SK-N-SH (cell line): ENCODE measurements around the gene MYH10. TPM values are rescaled to one million over a fixed set of nuclear protein-coding genes. Genes with fewer than 3 reads are reported as not detected.

Experiments
- CTCF ChIA-PET: fragments of 300-600, 350-600 bp; formaldehyde crosslinking; extraction: SDS; loops from one replicate; lab custom pipeline; 2021; lab: Yijun Ruan, JAX
- POLR2A ChIA-PET: fragments of 350-600 bp; sonication (Branson Sonifier 250); formaldehyde crosslinking; extraction: SDS; loops from one replicate; lab custom pipeline; 2020; ENCODE audit warnings: antibody characterized with exemption, inconsistent platforms; lab: Yijun Ruan, JAX
- DNase-seq: peaks from one replicate; pipeline ENCODE4 v3.0.0; 2012
- H2AFZ ChIP-seq: fragments of 200-600 bp; sonication (generic); 2 replicates; pipeline ENCODE4 v1.8.1; 2016; ENCODE audit warnings: antibody characterized with exemption, mild to moderate bottlenecking, low read depth
- H3F3A ChIP-seq: fragments of 200-600 bp; sonication (generic); replicated peaks from 2 replicates; pipeline ENCODE3; 2016; ENCODE audit warnings: antibody characterized with exemption, mild to moderate bottlenecking; ENCODE audit not compliant: insufficient read depth
- H3K27ac ChIP-seq, 2 experiments: fragments of 200-500 bp in 1 of 2; fragments of 200-600 bp in 1 of 2; sonication (Bioruptor generic) in 1 of 2; sonication (generic), shearing (Covaris generic) in 1 of 2; 2 replicates each; pipeline versions ENCODE4 v1.5.1 to v1.6.1; 2014 to 2016; ENCODE audit warnings: low read depth in 2 of 2, inconsistent platforms in 1 of 2, low read length in 1 of 2, mild to moderate bottlenecking in 1 of 2, mixed read lengths in 1 of 2
- H3K27me3 ChIP-seq: fragments of 200-600 bp; sonication (generic), shearing (Covaris generic); 2 replicates; pipeline ENCODE4 v1.6.1; 2016; ENCODE audit warnings: mixed run types; ENCODE audit not compliant: insufficient read depth
- H3K36me3 ChIP-seq, 2 experiments: fragments of 200-500 bp in 1 of 2; fragments of 200-600 bp in 1 of 2; sonication (Bioruptor generic) in 1 of 2; sonication (generic) in 1 of 2; replicated peaks in 1 of 2; 2 replicates each; pipeline versions ENCODE3 to v1.5.1; 2014 to 2016; ENCODE audit warnings: low read length in 1 of 2, mild to moderate bottlenecking in 1 of 2; ENCODE audit not compliant: insufficient read depth in 2 of 2, control insufficient read depth in 1 of 2
- H3K4me1 ChIP-seq, 2 experiments: fragments of 200-500 bp in 1 of 2; fragments of 200-600 bp in 1 of 2; sonication (Bioruptor generic) in 1 of 2; sonication (generic), shearing (Covaris generic) in 1 of 2; 2 replicates each; pipeline versions ENCODE4 v1.5.1 to v1.6.1; 2014 to 2016; ENCODE audit warnings: low read depth in 1 of 2, low read length in 1 of 2, mixed run types in 1 of 2; ENCODE audit not compliant: insufficient read depth in 2 of 2, control insufficient read depth in 1 of 2
- H3K4me2 ChIP-seq: fragments of 200-600 bp; sonication (generic), shearing (Covaris generic); 2 replicates; pipeline ENCODE4 v1.6.1; 2017; ENCODE audit warnings: mixed run types
- H3K4me3 ChIP-seq, 2 experiments: fragments of 200-500 bp in 1 of 2; fragments of 200-600 bp in 1 of 2; sonication (Bioruptor generic) in 1 of 2; sonication (generic), shearing (Covaris generic) in 1 of 2; 2 replicates each; pipeline versions ENCODE4 v1.5.1 to v1.8.1; 2014 to 2016; ENCODE audit warnings: low read depth in 2 of 2, inconsistent platforms in 1 of 2, low read length in 1 of 2, mild to moderate bottlenecking in 1 of 2, mixed read lengths in 1 of 2, moderate library complexity in 1 of 2
- H3K79me2 ChIP-seq: fragments of 200-600 bp; sonication (generic); 2 replicates; pipeline ENCODE4 v1.8.1; 2017; ENCODE audit warnings: mild to moderate bottlenecking; ENCODE audit not compliant: insufficient read depth
- H3K9ac ChIP-seq: fragments of 200-600 bp; sonication (generic); 2 replicates; pipeline ENCODE4 v1.6.1; 2017; ENCODE audit warnings: mixed run types
- H3K9me2 ChIP-seq: fragments of 200-600 bp; sonication (generic); 2 replicates; pipeline ENCODE4 v1.6.1; 2017; ENCODE audit warnings: mixed run types
- H3K9me3 ChIP-seq: fragments of 200-600 bp; sonication (generic); 2 replicates; pipeline ENCODE4 v1.6.1; 2017; ENCODE audit warnings: mixed run types, mild to moderate bottlenecking, moderate library complexity
- H4K20me1 ChIP-seq: fragments of 200-600 bp; sonication (generic); 2 replicates; pipeline ENCODE4 v1.6.1; 2017; ENCODE audit warnings: mild to moderate bottlenecking, mixed run types; ENCODE audit not compliant: insufficient read depth
- EZH2phosphoT487 ChIP-seq: fragments of 200-600 bp; sonication (generic); IDR thresholded peaks from 2 replicates; pipeline ENCODE4 v1.6.1; 2017; ENCODE audit warnings: low read depth, mixed run types, mild to moderate bottlenecking, antibody characterized with exemption, moderate library complexity, borderline replicate concordance
- FOSL2 ChIP-seq: IDR thresholded peaks from 2 replicates; pipeline ENCODE4 v1.4.0; 2012; ENCODE audit warnings: low read depth, mild to moderate bottlenecking, moderate library complexity, borderline replicate concordance
- GABPA ChIP-seq: IDR thresholded peaks from 2 replicates; pipeline ENCODE4 v1.4.0; 2012; ENCODE audit warnings: low read depth, mild to moderate bottlenecking
- JUND ChIP-seq: IDR thresholded peaks from 2 replicates; pipeline ENCODE4 v1.4.0; 2012
- RFX5 ChIP-seq: IDR thresholded peaks from 2 replicates; pipeline ENCODE4 v1.6.1; 2012; ENCODE audit warnings: mild to moderate bottlenecking, improper control_type of control experiment, low read length
- SIN3A ChIP-seq: IDR thresholded peaks from 2 replicates; pipeline ENCODE4 v1.6.1; 2012; ENCODE audit warnings: low read depth, mild to moderate bottlenecking, low read length, moderate library complexity, borderline replicate concordance
- SMC3 ChIP-seq: IDR thresholded peaks from 2 replicates; pipeline ENCODE4 v1.6.1; 2012; ENCODE audit warnings: low read depth, low read length, improper control_type of control experiment
- TCF12 ChIP-seq: IDR thresholded peaks from 2 replicates; pipeline ENCODE4 v1.4.0; 2012
- WGBS: methylation state at CpG from one replicate; pipeline ENCODE4 v1.1.6; 2017; ENCODE audit warnings: low lambda C conversion rate; 5-methylcytosine and 5-hydroxymethylcytosine counted together
- polyA plus RNA-seq, 3 experiments: library from polyadenylated mRNA; depleted of rRNA; stranded (reverse); fragments of >200 nt; gene quantifications; 2 replicates each; pipeline ENCODE4 v1.2.3, GENCODE V29; 2012
- TF ChIP-seq, protein P1 (sequence below): IDR thresholded peaks from 2 replicates; pipeline ENCODE4 v1.4.0; 2012; ENCODE audit warnings: low read depth, borderline replicate concordance
- TF ChIP-seq, protein P2 (sequence below): IDR thresholded peaks from 2 replicates; pipeline ENCODE4 v1.6.1; 2012; ENCODE audit warnings: mild to moderate bottlenecking, low read depth, low read length, moderate library complexity
- TF ChIP-seq, protein P3 (sequence below): IDR thresholded peaks from 2 replicates; pipeline ENCODE4 v1.4.0; 2012; ENCODE audit warnings: low read depth
- TF ChIP-seq, protein P4 (sequence below): IDR thresholded peaks from 2 replicates; pipeline ENCODE4; 2012
- TF ChIP-seq, protein P5 (sequence below): IDR thresholded peaks from 2 replicates; pipeline ENCODE4 v1.4.0; 2012; ENCODE audit warnings: low read depth, borderline replicate concordance

The MYH10 gene
- polyA plus RNA-seq, 1 of the 3 experiments (the other 2 are of a cell fraction) = 64.2 TPM

DNA sequence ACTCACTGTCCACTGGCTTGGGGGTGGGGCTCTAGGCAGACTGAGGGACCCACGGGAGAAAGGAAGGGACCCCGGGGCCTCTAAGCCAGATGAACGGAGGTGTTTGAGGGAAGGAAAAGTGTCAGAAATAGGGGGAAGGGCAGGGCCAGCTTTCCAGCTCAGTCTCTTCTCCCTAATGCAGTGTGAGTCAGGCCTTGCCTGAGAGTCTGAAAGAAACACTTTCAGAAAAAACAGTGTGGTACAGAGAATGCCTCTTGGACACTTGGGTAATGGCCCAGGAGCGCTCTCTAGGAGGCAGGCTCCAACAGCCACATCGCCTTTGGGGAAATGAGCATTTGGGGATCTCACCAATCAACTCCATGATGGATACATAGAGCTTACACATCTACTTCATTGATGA lies 148.0 kb downstream of the MYH10 start:
- no peaks in the 10 kb centered on the region for H3K9me2 ChIP-seq
- no peak for DNase-seq
- H3K4me3 ChIP-seq = no peak overlapping the region
- H3K27me3 ChIP-seq = no peaks in the 10 kb centered on the region
- H3K4me2 ChIP-seq = no peak overlapping the region
- no peak overlapping the region; a peak in 1 of 4 replicates for H3K27ac ChIP-seq
- H4K20me1 ChIP-seq = no peaks in the 10 kb centered on the region
- no peaks in the 10 kb centered on the region for H3K4me1 ChIP-seq
- ChIA-PET POLR2A (no interaction called here), CTCF (interaction anchor here (0.7 to 3.2 kb wide), 4 partner anchors 12 to 302 kb away, joined by 3 to 13 read pairs (median 6); no protein-coding TSS in a partner anchor)
- H2AFZ ChIP-seq = no peak overlapping the region
- H3K79me2 ChIP-seq = no peaks in the 10 kb centered on the region
- 100% methylated on average over 5 of the region's 5 CpGs for WGBS
- H3F3A ChIP-seq = no peaks in the 10 kb centered on the region
- peaks cover 9% of the 10 kb centered on the region; the same call in 1 of the 2 replicates for H3K9me3 ChIP-seq
- TF ChIP-seq, protein P1, sequence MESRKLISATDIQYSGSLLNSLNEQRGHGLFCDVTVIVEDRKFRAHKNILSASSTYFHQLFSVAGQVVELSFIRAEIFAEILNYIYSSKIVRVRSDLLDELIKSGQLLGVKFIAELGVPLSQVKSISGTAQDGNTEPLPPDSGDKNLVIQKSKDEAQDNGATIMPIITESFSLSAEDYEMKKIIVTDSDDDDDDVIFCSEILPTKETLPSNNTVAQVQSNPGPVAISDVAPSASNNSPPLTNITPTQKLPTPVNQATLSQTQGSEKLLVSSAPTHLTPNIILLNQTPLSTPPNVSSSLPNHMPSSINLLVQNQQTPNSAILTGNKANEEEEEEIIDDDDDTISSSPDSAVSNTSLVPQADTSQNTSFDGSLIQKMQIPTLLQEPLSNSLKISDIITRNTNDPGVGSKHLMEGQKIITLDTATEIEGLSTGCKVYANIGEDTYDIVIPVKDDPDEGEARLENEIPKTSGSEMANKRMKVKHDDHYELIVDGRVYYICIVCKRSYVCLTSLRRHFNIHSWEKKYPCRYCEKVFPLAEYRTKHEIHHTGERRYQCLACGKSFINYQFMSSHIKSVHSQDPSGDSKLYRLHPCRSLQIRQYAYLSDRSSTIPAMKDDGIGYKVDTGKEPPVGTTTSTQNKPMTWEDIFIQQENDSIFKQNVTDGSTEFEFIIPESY = no peak
- TF ChIP-seq TCF12 (no peak), EZH2phosphoT487 (no peak), SMC3 (no peak), RFX5 (no peak), FOSL2 (no peak), JUND (no peak), SIN3A (no peak), GABPA (no peak)
- TF ChIP-seq, protein P2, sequence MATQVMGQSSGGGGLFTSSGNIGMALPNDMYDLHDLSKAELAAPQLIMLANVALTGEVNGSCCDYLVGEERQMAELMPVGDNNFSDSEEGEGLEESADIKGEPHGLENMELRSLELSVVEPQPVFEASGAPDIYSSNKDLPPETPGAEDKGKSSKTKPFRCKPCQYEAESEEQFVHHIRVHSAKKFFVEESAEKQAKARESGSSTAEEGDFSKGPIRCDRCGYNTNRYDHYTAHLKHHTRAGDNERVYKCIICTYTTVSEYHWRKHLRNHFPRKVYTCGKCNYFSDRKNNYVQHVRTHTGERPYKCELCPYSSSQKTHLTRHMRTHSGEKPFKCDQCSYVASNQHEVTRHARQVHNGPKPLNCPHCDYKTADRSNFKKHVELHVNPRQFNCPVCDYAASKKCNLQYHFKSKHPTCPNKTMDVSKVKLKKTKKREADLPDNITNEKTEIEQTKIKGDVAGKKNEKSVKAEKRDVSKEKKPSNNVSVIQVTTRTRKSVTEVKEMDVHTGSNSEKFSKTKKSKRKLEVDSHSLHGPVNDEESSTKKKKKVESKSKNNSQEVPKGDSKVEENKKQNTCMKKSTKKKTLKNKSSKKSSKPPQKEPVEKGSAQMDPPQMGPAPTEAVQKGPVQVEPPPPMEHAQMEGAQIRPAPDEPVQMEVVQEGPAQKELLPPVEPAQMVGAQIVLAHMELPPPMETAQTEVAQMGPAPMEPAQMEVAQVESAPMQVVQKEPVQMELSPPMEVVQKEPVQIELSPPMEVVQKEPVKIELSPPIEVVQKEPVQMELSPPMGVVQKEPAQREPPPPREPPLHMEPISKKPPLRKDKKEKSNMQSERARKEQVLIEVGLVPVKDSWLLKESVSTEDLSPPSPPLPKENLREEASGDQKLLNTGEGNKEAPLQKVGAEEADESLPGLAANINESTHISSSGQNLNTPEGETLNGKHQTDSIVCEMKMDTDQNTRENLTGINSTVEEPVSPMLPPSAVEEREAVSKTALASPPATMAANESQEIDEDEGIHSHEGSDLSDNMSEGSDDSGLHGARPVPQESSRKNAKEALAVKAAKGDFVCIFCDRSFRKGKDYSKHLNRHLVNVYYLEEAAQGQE = no peak
- TF ChIP-seq, protein P3, sequence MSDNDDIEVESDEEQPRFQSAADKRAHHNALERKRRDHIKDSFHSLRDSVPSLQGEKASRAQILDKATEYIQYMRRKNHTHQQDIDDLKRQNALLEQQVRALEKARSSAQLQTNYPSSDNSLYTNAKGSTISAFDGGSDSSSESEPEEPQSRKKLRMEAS = no peak
- TF ChIP-seq, protein P4, sequence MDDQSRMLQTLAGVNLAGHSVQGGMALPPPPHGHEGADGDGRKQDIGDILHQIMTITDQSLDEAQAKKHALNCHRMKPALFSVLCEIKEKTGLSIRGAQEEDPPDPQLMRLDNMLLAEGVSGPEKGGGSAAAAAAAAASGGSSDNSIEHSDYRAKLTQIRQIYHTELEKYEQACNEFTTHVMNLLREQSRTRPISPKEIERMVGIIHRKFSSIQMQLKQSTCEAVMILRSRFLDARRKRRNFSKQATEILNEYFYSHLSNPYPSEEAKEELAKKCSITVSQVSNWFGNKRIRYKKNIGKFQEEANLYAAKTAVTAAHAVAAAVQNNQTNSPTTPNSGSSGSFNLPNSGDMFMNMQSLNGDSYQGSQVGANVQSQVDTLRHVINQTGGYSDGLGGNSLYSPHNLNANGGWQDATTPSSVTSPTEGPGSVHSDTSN = no peak
- TF ChIP-seq, protein P5, sequence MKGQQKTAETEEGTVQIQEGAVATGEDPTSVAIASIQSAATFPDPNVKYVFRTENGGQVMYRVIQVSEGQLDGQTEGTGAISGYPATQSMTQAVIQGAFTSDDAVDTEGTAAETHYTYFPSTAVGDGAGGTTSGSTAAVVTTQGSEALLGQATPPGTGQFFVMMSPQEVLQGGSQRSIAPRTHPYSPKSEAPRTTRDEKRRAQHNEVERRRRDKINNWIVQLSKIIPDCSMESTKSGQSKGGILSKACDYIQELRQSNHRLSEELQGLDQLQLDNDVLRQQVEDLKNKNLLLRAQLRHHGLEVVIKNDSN = no peak
- no peak overlapping the region for H3K9ac ChIP-seq
- peaks cover 70 to 93% of the 10 kb centered on the region in 2 experiments for H3K36me3 ChIP-seq
